Sigmoid colon (tissue), 7 donors: ENCODE data around the gene KAZN. TPM values are rescaled to one million over a fixed set of nuclear protein-coding genes. Genes with fewer than 3 reads are reported as not detected.

Source experiments
- DNase-seq: peaks from one replicate; pipeline ENCODE4 v3.0.0-alpha.2; 2019
- H3K27ac ChIP-seq, 4 donors: fragments of 200-600 bp; sonication (generic); one replicate each; pipeline ENCODE4 v1.5.1; 2016 to 2019; ENCODE audit warnings: mild to moderate bottlenecking in 1 of 4
- H3K27me3 ChIP-seq, 3 donors: fragments of 200-600 bp; sonication (generic); one replicate each; pipeline ENCODE4 v1.5.1; 2019; ENCODE audit warnings: mild to moderate bottlenecking in 1 of 3
- H3K36me3 ChIP-seq, 4 donors: fragments of 200-600 bp; sonication (generic); one replicate each; pipeline ENCODE4 v1.5.1; 2016 to 2019
- H3K4me1 ChIP-seq, 4 donors: fragments of 200-600 bp; sonication (generic); one replicate each; pipeline ENCODE4 v1.5.1; 2017 to 2019
- H3K4me3 ChIP-seq, 4 donors: fragments of 200-600 bp; sonication (generic); one replicate each; pipeline ENCODE4 v1.5.1; 2017 to 2019; ENCODE audit warnings: mild to moderate bottlenecking in 2 of 4, moderate library complexity in 1 of 4
- H3K9me3 ChIP-seq, 4 donors: fragments of 200-600 bp in 3 of 4; sonication (generic) in 3 of 4; one replicate each; pipeline versions ENCODE4 v1.5.1 to v1.6.1; 2013 to 2019
- EP300 ChIP-seq, 4 donors: sonication (generic); formaldehyde crosslinking; IDR thresholded peaks; one replicate each; pipeline ENCODE4 v1.6.1; 2017; ENCODE audit warnings: antibody characterized with exemption in 4 of 4
- POLR2A ChIP-seq, 2 donors: fragments of 450-650 bp; IDR thresholded peaks; one replicate each; pipeline ENCODE4 v1.6.1; 2016; ENCODE audit warnings: antibody characterized with exemption in 2 of 2, mild to moderate bottlenecking in 2 of 2, moderate library complexity in 2 of 2
- POLR2AphosphoS5 ChIP-seq, 4 donors: sonication (generic); formaldehyde crosslinking; IDR thresholded peaks; one replicate each; pipeline ENCODE4 v1.6.1; 2017; ENCODE audit warnings: antibody characterized with exemption in 4 of 4
- WGBS, 2 donors: extraction: QIAGEN DNeasy Blood & Tissue Kit; methylation state at CpG; one replicate each; pipeline ENCODE4 v1.1.7; 2013; 5-methylcytosine and 5-hydroxymethylcytosine counted together
- intact Hi-C: fragments of 100-400 bp; cut with DNase I; formaldehyde crosslinking; loops from one replicate; pipeline ENCODE4 v1.15.1; 2023
- polyA plus RNA-seq, 3 donors: library from polyadenylated mRNA; stranded (reverse); fragments of 200-250 nt; gene quantifications; one replicate each; pipeline ENCODE4 v1.2.3, GENCODE V29; 2013
- total RNA-seq, 4 donors: library from RNA; depleted of rRNA; stranded (reverse); fragments of >200 nt; gene quantifications; one replicate each; pipeline ENCODE4 v1.1.0, GENCODE V29; 2016
- TF ChIP-seq, protein P1 (sequence below), 4 experiments: fragments of 450-650 bp in 3 of 4; fragments of 200-600 bp in 1 of 4; IDR thresholded peaks; one replicate each; pipeline ENCODE4 v1.5.1; 2016 to 2019; ENCODE audit warnings: antibody characterized with exemption in 4 of 4, mild to moderate bottlenecking in 3 of 4, moderate library complexity in 2 of 4
- donor health status: healthy with polysubstance abuse.
- donor health status: Bipolar disorder and iron deficiency.
- donor health status: healthy.

The KAZN gene
- total and polyA plus RNA-seq, 7 donors = 2.5 to 11.4 (median 5.6) TPM

DNA sequence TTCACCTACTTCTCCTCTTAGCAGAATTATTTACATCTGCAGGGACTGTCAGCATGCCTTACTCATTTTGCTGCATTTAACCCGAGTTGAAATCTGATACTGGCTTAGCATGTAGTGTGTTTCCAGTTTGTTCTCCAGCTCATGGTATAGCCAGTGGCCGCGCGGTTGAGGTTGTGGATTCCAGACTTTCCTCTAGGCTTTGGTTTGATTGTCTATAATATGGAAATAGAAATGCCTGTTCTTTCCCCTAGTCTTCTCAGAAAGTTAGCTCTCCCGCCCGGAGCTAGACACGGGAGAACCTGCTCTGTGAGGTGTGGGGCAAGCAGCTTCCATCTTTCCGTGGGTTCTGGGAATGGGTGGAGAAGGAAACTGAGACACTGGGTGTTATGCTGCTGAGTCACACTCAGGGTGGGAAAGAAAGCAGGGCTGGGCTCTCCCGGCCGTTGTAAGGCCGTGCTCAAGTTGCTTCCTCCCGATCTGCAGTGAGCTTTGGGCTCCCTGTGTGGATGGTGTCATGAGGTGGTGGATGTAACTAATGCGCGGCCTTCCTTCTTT, 348.3 kb downstream of the KAZN start:
- H3K4me1 ChIP-seq = peaks cover 0 to 51% (median 45%) of the 10 kb centered on the region in 4 donors
- no peaks in the 10 kb centered on the region for H3K9me3 ChIP-seq
- H3K27ac ChIP-seq = peak overlapping the region; percentile 81 to 93 (median 90)
- H3K27me3 ChIP-seq = no peaks in the 10 kb centered on the region
- H3K4me3 ChIP-seq = no peak overlapping the region
- DNase-seq = no peak
- TF ChIP-seq POLR2A (IDR thresholded peaks at IDR 0.05) (no peak), EP300 (IDR thresholded peaks at IDR 0.05) (no peak), POLR2AphosphoS5 (IDR thresholded peaks at IDR 0.05) (no peak)
- TF ChIP-seq, protein P1, sequence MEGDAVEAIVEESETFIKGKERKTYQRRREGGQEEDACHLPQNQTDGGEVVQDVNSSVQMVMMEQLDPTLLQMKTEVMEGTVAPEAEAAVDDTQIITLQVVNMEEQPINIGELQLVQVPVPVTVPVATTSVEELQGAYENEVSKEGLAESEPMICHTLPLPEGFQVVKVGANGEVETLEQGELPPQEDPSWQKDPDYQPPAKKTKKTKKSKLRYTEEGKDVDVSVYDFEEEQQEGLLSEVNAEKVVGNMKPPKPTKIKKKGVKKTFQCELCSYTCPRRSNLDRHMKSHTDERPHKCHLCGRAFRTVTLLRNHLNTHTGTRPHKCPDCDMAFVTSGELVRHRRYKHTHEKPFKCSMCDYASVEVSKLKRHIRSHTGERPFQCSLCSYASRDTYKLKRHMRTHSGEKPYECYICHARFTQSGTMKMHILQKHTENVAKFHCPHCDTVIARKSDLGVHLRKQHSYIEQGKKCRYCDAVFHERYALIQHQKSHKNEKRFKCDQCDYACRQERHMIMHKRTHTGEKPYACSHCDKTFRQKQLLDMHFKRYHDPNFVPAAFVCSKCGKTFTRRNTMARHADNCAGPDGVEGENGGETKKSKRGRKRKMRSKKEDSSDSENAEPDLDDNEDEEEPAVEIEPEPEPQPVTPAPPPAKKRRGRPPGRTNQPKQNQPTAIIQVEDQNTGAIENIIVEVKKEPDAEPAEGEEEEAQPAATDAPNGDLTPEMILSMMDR (IDR thresholded peaks at IDR 0.05) = no peak
- intact Hi-C loops = no loop called here
- 73 to 76% methylated on average over 14 of the region's 14 CpGs for WGBS, 2 donors
- no peaks in the 10 kb centered on the region for H3K36me3 ChIP-seq

DNA sequence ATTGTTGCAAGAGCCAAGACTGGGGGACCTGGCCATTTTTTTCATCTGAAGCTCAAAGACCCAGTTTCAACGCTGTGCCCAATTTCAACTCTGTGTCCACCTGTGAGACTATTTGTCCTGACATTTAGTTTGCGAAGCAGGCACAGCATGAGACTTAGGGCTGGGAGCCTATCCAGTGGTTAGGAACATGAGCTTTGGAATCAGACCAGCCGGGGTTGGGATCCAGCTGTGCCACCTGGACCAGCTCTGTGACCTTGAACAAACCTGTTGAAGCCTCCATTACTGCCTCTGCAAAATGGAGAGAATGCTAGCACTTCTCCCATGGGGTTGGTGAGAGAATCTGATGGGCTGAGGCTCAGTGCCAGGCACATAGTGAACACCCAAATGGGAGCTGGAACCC, 348.9 kb downstream of the KAZN start:
- Histone ChIP-seq H3K36me3 (no peaks in the 10 kb centered on the region), H3K27me3 (no peaks in the 10 kb centered on the region), H3K9me3 (no peaks in the 10 kb centered on the region), H3K4me3 (no peak overlapping the region), H3K27ac (peak overlapping the region in 2 of 4 donors; percentile 92 to 93), H3K4me1 (peaks cover 0 to 49% (median 43%) of the 10 kb centered on the region in 4 donors)
- TF ChIP-seq, protein P1 (IDR thresholded peaks at IDR 0.05) = no peak
- TF ChIP-seq POLR2AphosphoS5 (IDR thresholded peaks at IDR 0.05) (no peak), POLR2A (IDR thresholded peaks at IDR 0.05) (no peak)
- WGBS, 2 donors = 89 to 93% methylated on average over 3 of the region's 3 CpGs
- intact Hi-C loops = no loop called here
- no peak for DNase-seq

DNA sequence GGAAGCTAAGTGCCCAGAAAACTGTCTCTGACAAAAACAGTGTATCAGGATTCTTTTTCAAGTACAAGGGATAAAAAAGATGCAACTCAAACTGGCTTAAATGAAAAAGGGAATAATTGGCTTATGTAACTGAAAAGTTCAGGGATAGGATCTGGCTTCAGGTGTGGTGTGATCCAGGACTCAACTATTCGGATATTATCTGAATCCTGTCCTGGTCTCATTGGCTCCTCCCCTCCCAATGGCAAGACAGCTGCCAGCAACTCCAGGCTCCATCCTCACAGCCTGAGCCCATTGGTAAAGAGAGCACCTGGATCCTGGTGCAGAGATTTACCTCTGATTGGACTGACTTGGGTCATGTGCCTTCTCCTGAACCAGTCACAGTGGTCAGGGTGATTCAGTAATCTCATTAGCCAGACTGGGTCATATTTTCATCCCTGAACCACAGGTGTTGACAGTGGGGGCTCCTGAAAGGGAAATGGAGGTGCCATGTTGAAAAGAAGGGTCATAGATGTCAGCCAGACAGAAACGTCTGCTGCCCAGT, 349.7 kb downstream of the KAZN start:
- Histone ChIP-seq H3K27ac (no peak overlapping the region), H3K4me3 (no peak overlapping the region), H3K27me3 (no peaks in the 10 kb centered on the region), H3K9me3 (no peaks in the 10 kb centered on the region), H3K36me3 (no peaks in the 10 kb centered on the region), H3K4me1 (peaks cover 0 to 42% (median 37%) of the 10 kb centered on the region in 4 donors)
- no peak for TF ChIP-seq POLR2AphosphoS5 (IDR thresholded peaks at IDR 0.05)
- no peak for DNase-seq
- intact Hi-C loops = no loop called here
- WGBS, 2 donors = 89 to 94% methylated on average over 2 of the region's 2 CpGs

DNA sequence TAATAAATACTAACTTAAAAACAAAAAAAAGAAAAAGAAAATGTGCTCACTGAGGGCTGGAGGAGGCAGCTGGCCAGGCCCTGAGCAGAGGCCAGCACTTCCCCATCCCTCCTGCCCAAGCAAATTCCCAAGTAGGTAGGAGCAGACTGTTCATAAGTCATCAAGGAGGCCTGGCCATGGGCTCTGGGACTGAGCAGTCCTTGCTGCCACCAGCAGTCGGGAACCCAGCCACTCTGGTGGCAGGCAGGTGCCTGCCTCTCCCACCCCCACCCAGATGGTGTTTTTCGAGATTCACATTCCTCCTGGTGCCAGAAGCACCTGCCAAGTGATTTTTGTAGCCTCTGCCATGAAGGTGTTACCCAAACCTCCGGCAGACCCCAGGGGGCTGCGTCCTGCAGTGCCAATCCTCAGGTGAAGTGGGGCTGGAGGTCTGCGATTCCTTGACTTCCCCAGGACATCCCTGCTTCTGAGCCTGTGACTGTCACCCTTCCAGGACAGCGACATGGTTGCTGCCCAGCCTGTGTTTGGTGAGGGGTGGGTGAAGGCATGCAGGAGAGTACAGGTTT, 350.9 kb downstream of the KAZN start:
- TF ChIP-seq, protein P1 (IDR thresholded peaks at IDR 0.05) = no peak
- Histone ChIP-seq H3K36me3 (no peaks in the 10 kb centered on the region), H3K27ac (no peak overlapping the region), H3K4me3 (no peak overlapping the region), H3K27me3 (no peaks in the 10 kb centered on the region), H3K9me3 (peaks cover 0 to 2% (median 0%) of the 10 kb centered on the region in 4 donors), H3K4me1 (peaks cover 0 to 36% (median 31%) of the 10 kb centered on the region in 4 donors)
- intact Hi-C loops = no loop called here
- 86 to 87% methylated on average over 6 of the region's 6 CpGs for WGBS, 2 donors
- DNase-seq = no peak

DNA sequence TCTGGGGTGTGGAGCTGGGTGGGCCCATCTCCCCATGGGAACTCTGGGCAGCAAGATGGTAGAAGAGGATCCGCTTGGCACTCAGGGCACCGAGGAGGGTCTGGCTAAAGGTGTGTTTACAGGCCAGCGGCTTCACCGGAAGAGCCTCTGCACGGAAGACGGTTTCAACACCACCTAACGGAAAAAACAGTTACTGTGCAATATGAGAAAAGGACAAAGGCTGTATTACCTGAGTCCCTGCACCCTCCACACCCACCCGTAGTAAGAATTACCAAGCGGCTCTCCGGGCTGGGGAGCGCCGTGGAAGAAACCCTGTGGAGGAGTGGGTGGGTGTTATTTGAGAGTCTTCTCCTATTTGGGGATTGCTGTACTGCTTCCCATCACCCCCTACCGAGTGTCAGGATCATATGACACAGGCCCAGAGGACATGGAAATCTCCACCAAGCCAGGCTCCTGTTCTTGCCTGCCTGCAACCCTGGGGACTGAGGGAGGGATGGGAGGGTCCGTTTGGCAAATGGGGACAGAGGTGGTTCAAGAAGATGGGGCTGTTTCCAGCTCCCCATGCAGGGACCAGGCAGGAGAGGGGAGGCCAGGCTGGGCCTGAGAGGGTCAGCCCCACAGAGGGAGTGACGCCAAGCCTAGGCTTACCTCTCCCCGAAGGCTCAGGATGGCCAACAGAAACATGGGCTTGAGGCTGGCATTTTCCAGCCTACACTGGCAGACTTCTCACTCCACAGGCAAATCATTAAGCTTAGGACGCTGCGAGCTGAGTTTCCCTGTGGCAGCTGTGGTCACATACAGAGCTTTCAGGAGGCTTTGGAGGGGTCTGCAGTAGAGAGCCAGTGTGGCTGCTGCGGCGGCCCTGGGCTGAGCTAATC, 351.6 kb downstream of the KAZN start:
- Histone ChIP-seq H3K4me1 (peaks cover 0 to 36% (median 30%) of the 10 kb centered on the region in 4 donors), H3K27ac (no peak overlapping the region), H3K4me3 (no peak overlapping the region), H3K36me3 (no peaks in the 10 kb centered on the region), H3K27me3 (no peaks in the 10 kb centered on the region), H3K9me3 (peaks cover 0 to 2% (median 0%) of the 10 kb centered on the region in 4 donors)
- TF ChIP-seq EP300 (IDR thresholded peaks at IDR 0.05) (no peak), POLR2A (IDR thresholded peaks at IDR 0.05) (no peak), POLR2AphosphoS5 (IDR thresholded peaks at IDR 0.05) (no peak)
- TF ChIP-seq, protein P1 (IDR thresholded peaks at IDR 0.05) = no peak
- intact Hi-C loops = no loop called here
- DNase-seq = no peak
- 90 to 94% methylated on average over 20 of the region's 20 CpGs for WGBS, 2 donors
